Measurements from ENCODE around the gene TESK2.
"Not testable (repeated sequence)": the region's sequence is repeated elsewhere in the genome, so short reads cannot be mapped to it uniquely, and the experiment has no call there.

Gene TESK2

GRCh38 chr1:45473302-45473701 is 17.7 kb downstream of the TESK2 start:
- DNase-seq (ENCODE audit: low read depth in 3 of 3), result no peak

DNA sequence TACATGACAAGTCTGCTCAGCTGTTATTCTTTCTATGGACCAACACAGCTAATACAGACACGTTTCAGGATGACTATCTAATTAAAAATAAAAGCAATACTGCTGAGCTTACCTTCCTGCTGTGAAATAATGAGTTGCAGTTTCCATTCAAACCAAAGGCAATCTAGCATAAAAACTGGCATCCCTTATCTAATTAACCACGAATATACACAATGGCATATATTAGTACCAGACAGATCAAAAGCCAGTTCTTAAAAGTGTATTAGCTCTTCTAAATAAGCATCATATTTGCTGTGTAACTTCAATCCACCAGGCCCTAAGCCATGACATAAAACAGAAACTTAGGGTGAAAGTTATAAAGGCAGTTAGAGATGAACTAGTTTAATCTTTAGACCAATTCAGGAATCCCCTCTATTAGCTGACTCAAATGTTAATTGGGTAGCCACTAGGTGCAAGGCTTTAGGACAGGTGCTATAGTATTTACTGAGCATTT is 20.6 kb downstream of the TESK2 start:
- no peak for DNase-seq (ENCODE audit: low read depth in 3 of 3)

- DNase-seq (ENCODE audit: low read depth in 3 of 3), result not testable (repeated sequence)
These were observed 23.6 kb downstream of the TESK2 start for GRCh38 chr1:45467353-45467752.

DNA sequence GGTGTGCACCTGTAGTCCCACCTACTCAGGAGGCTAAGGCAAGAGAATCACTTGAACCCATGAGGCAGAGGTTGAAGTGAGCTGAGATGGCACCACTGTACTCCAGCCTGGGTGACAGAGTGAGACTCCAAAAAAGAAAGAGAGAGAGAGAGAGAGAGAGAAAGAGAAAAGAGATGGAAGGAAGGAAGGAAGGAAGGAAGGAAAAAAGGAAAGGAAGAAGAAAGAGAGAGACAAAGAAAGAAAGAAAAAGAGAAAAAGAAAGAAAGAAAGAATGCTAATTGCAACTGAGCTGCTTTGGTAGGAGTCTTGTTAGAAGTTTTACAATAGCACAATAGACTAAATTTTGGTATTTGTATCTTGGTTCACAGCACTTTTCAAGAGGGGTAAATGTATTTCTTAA is 25.7 kb downstream of the TESK2 start:
- DNase-seq (ENCODE audit: low read depth in 3 of 3), result no peak

GRCh38 chr1:45458894-45459293 is 32.1 kb downstream of the TESK2 start:
- no peak for DNase-seq (ENCODE audit: low read depth in 3 of 3)

- DNase-seq (ENCODE audit: low read depth in 3 of 3), result no peak
These were observed 34.4 kb downstream of the TESK2 start for GRCh38 chr1:45456531-45456930.

DNA sequence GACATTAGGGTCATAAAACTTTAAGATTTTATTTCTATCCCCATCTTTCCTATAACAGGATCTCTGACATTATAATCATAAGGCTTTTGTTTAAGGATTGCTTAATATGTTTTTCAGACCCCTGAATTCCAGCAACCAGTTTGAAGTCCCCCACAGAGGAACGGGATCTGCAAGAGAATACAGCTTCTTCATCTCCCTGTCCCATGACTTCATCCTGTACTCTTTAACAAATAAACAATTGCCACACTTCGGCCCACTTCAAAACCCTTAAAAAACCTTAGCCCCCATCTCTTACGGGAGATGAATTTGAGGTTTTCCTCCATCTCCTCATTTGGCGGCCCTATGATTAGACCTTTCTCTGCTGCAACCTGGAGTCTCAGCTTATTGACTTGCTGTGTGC is 35.8 kb downstream of the TESK2 start:
- DNase-seq (ENCODE audit: low read depth in 3 of 3), result no peak

- no peak for DNase-seq (ENCODE audit: low read depth in 3 of 3)
These were observed 36.5 kb downstream of the TESK2 start for GRCh38 chr1:45454464-45454863.

DNA sequence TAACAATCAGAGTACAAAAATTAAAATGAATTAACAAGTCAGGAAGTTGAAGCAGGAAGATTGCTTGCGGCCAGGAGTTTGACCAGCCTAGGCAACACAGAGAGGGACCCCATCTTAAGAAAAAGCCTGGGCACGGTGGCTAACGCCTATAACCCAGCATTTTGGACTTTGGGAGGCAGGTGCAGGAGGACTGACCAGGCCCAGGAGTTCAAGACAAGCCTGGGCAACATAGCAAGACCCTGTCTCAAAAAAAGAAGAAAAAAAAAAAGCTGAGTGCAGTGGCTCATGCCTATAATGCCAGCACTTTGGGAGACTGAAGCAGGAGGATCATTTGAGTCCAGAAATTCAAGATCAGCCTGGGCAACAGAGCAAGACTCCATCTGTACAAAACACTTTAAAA is 38.5 kb downstream of the TESK2 start:
- no peak for DNase-seq (ENCODE audit: low read depth in 3 of 3)

GRCh38 chr1:45448357-45448756 is 42.6 kb downstream of the TESK2 start:
- no peak for DNase-seq (ENCODE audit: low read depth in 3 of 3)

DNA sequence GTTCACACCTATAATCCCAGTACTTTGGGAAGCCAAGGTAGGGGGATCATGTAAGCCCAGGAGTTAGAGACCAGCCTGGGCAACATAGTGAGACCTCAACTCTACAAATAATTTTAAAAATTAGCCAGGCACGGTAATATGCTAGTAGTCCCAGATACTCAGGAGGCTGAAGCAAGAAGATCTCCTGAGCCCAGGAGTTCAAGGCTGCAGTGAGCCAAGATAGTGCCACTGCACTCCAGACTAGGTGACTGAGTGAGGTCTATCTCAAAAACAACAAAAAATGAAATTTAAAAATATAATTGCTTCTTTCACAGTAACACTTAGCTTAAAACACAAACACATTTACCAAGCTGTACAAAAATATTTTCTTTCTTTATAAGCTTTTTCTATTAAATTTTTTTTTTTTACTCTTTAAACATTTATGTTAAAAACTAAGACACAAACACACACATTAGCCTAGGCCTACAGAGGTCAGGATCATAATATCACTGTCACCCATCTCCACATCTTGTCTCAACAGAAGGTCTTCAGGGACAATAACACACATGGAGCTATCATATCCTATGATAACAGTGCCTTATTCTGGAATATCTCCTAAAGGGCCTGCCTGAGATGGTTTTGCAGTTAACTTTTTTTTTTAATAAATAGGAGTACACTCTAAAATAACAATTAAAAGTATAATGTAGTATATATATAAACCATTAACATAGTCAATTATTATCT is 43.9 kb downstream of the TESK2 start:
- no peak for DNase-seq (ENCODE audit: low read depth in 3 of 3)

DNA sequence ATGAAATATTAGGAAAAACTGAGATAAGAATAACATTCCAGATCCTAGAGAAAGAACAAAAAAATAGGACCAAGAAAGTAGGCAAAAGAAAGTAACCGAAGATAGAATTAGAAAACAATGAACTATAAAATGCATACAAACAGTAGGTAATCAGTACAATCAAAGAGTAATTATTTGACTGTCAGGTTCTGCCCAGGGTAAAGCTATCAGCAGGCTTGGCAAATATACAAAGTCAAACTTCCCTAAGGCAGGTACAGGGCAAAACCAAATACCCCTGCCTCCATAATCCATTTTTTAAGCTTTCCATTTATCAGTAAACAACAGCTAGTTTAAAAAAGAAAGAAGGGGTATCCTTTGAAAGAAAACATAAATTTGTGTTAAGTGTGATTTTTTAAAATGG is 44.4 kb downstream of the TESK2 start:
- DNase-seq (ENCODE audit: low read depth in 3 of 3), result no peak

- DNase-seq (ENCODE audit: low read depth in 3 of 3), result no peak
These were observed 46.3 kb downstream of the TESK2 start for GRCh38 chr1:45444609-45445131.

DNA sequence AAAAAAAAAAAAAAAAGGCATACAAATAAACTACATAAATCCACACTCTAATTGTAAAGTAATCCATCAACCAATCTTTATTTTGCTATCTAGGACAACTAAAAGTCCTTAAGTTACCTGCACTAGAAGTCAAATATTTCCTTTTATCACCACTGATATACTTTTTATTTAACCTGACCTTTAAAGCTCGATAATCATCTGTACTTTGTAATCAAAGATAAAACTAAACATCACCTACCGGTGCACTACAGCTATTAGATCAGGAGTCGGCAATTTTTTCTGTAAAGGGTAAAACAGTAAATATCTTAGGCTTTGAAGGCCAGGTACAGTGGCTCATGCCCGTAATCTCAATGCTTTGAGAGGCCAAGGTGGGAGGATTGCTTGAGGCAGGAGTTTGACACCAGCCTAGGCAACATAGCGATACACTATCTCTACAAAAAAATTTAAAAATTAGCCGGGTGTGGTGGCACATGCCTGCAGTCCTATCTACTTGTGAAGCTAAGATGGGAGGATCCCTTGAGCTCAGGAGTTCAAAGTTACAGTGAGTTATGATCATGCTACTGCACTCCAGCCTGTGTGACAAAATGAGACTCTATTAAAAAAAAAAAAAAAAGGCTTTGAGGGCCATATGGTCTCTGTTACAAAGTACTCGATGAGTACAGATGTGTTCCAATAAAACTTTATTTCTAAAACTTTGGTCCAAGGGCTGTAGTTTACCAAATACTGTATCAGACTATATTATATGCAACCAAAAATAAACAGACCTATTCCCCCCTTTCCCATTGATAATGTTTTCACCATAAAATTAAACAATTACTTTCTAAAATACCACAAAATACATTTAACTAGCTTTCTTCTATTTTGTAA is 47.1 kb downstream of the TESK2 start:
- no peak for DNase-seq (ENCODE audit: low read depth in 3 of 3)

DNA sequence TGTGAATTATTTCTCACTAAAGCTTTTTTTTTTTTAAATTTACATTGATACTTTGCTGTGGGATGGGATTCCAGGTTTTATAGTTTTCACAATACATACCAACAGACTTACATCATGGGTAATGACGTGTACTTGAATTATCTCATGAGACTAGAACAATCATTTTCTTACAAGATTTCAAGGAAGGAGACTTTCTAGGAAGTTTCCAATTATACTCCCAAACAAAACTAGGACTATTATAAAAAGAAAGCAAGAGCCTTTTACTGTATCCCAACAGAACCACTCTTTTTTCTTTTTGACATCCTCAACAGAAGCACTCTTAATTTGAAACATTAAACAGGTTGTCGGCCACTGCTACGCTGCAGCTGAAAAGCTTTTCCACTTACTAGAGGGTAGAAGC is 48.7 kb downstream of the TESK2 start:
- no peak for DNase-seq (ENCODE audit: low read depth in 3 of 3)

DNA sequence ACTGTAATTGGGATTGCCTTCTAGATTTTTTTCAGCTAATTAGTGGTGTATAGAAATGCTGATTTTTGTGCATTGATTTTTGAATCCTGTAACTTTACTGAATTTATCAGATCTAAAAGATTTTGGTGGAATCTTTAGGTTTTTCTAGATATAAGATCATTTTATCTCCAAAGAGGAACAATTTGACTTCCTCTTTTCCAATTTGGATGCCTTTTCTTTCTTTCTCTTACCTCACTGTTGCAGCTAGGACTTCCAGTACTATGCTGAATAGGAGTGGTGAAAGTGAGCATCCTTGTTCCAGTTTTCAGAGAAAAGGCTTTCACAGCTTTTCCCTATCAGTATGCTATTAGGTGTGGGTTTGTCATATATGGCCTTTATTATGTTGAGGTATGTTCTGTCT is 53.6 kb downstream of the TESK2 start:
- DNase-seq (ENCODE audit: low read depth in 3 of 3), result no peak

- no peak for DNase-seq (ENCODE audit: low read depth in 3 of 3)
These were observed 60.5 kb downstream of the TESK2 start for GRCh38 chr1:45430490-45430889.

DNA sequence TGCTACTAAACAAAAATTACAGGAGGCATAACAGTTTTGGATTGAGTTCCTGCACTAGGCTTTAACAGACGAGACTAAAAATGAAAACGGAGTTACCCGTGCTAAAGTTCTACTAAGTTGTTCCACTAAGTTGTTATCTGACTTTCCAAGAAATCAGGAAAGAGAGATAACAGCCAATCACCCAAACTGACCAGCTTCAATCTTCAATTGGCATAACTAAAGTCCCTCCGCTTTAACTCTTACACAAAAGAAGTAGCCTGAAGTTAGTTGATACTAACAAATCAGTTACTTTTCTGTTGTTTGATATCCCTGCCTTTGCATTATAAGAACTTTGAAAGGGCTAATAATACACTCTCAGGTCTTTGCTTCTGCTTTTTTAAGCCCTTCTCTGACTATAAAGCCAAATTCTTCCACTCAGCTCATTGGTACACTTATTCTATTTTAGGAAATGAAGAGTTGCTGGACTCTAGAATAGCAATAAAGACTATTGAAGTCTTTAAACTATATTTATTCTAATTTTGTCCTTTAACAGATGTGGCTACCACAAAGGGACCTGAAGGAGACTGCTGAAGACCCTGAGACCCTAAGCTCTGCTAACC is 61.3 kb downstream of the TESK2 start:
- no peak for DNase-seq (ENCODE audit: low read depth in 3 of 3)

DNA sequence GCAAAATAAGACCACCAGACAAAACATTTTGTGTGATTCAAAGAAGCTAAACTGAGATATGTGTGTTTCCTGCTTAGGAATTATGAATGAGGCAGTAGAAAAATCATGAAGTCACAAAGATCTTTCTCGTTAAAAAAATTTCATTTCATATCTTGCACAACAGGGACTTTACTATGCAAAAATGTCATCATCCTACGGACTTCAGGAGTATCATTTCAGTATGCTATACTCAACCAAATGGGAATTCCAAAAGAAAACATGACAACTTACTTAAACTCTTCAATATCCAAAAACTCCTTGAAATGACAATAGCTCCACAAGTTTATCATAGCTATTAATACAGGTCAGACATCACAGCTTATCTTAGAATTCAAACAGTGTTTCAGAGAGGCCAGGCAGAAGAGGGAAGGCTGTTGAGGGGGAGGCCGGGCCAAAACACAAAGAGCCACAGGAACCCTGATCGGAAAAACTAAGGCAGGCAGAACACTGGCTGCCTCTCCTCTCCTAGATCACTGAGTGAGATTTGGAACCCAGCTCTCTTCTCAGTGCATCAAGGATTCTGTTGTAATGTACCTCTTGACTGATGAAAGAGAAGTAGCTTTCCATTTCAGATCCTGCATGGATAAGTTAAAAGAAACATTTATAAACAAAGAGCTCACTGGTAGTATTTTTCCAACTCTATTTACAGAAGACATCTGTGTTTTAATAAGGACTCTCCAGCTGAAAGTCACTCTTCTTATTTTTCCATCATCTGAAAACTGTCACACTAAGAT is 66.9 kb downstream of the TESK2 start:
- DNase-seq (ENCODE audit: low read depth in 3 of 3), result no peak

DNA sequence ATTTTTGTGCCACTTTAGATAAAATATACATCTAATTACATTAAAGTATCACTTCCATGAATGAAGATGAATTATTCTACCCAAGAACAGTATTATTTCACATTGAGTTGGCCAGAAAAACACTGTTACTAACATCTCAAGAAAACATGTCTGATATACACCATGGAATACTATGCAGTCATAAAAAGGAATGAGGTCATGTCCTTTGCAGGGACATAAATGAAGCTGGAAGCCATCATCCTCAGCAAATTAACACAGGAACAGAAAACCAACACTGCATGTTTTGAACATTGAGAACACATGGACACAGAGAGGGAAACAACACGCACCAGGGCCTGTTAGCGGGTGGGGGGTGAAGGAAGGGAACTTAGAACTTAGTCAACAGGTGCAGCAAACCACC is 69.0 kb downstream of the TESK2 start:
- no peak for DNase-seq (ENCODE audit: low read depth in 3 of 3)

DNA sequence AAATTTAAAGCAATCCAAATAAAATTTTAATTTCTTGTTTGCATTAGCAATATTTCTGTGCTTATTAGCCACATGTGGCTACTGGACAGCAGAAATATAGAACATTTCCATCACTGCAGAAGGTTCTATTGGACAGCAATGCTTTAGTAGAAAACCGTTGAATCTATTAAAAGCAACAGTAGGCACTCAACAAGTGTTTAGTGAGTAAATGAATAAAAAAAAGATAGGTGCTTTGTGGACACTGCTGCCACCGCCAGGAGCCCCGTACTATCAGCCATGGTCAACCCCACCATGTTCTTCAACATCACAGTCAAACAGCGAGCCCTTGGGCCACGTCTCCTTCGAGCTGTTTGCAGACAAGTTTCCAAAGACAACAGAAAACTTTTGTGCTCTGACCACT is 76.2 kb downstream of the TESK2 start:
- DNase-seq (ENCODE audit: low read depth in 3 of 3), result no peak

DNA sequence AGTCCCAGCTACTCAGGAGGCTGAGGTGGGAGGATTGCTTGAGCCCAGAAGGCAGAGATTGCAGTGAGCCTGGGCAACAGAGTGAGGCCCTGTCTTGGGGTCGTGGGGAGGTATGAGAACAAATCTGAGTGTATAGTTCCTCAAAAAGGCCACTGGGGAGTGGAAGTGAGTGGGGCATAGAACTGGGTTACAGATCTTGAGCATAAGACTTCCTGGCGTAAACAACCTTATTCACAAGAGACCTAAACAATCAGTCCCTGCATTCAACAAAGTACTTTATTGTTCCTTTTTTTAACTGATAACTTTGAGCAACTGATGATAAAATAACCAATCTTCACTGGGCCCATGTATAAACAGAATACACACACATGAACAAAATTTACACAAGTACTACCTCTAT is 78.1 kb downstream of the TESK2 start:
- DNase-seq (ENCODE audit: low read depth in 3 of 3), result no peak
